Upper lobe of left lung (tissue), 6 donors: Measurements from ENCODE around the gene GKN1. TPM values are rescaled to one million over a fixed set of nuclear protein-coding genes. Genes with fewer than 3 reads are reported as not detected.
A peak's percentile ranks its signal among the peaks of the same experiment; 100 is the strongest.

Source experiments
- ATAC-seq, 2 donors: fragments of 200-7000 bp; cut with Tn5 transposase; one replicate each; pipeline ENCODE4 v1.9.1; 2022; ENCODE audit warnings: mild to moderate bottlenecking in 2 of 2, moderate library complexity in 2 of 2; ENCODE audit not compliant: low FRiP score in 2 of 2
- DNase-seq, 2 donors: peaks; one replicate each; pipeline ENCODE4 v3.0.0-alpha.2; 2019 to 2020
- H3K27ac ChIP-seq, 4 donors: fragments of 200-600 bp; sonication (generic); one replicate each; pipeline ENCODE4 v1.5.1; 2016 to 2019
- H3K27me3 ChIP-seq, 4 donors: fragments of 200-600 bp; sonication (generic); one replicate each; pipeline ENCODE4 v1.5.1; 2017 to 2019
- H3K36me3 ChIP-seq, 4 donors: fragments of 200-600 bp; sonication (generic); one replicate each; pipeline ENCODE4 v1.5.1; 2016 to 2019
- H3K4me1 ChIP-seq, 4 donors: fragments of 200-600 bp; sonication (generic); one replicate each; pipeline ENCODE4 v1.5.1; 2018 to 2019
- H3K4me3 ChIP-seq, 4 donors: fragments of 200-600 bp; sonication (generic); one replicate each; pipeline ENCODE4 v1.5.1; 2017 to 2019; ENCODE audit warnings: mild to moderate bottlenecking in 2 of 4, moderate library complexity in 1 of 4
- H3K9me3 ChIP-seq, 4 donors: fragments of 200-600 bp; sonication (generic); one replicate each; pipeline ENCODE4 v1.5.1; 2018 to 2019
- CTCF ChIP-seq, 6 experiments: fragments of 450-650 bp in 4 of 6; fragments of 200-600 bp in 2 of 6; sonication (generic) in 2 of 6; IDR thresholded peaks; one replicate each; pipeline ENCODE4 v1.5.1; 2016 to 2019; ENCODE audit warnings: antibody characterized with exemption in 6 of 6
- EP300 ChIP-seq, 4 donors: sonication (generic); formaldehyde crosslinking; IDR thresholded peaks; one replicate each; pipeline ENCODE4 v1.5.1; 2017; ENCODE audit warnings: antibody characterized with exemption in 4 of 4, control low read depth in 2 of 4
- POLR2A ChIP-seq, 4 donors: fragments of 450-650 bp; IDR thresholded peaks; one replicate each; pipeline ENCODE4 v1.5.1; 2016 to 2017; ENCODE audit warnings: antibody characterized with exemption in 4 of 4, mild to moderate bottlenecking in 2 of 4
- POLR2AphosphoS5 ChIP-seq, 2 donors: sonication (generic); formaldehyde crosslinking; IDR thresholded peaks; one replicate each; pipeline ENCODE4 v1.5.1; 2017; ENCODE audit warnings: antibody characterized with exemption in 2 of 2
- WGBS, 2 donors: methylation state at CpG; one replicate each; pipeline ENCODE4 v1.1.5; 2017 to 2018; 5-methylcytosine and 5-hydroxymethylcytosine counted together
- total RNA-seq, 6 donors: library from RNA; depleted of rRNA in 4 of 6; stranded (reverse); fragments of >200 nt in 4 of 6; gene quantifications; one replicate each; pipeline versions ENCODE4 v1.1.0 to v1.2.1, GENCODE V29; 2016 to 2021
- donor health status: DM: no; HTN: no; CAD: no; lungs with moderate emphysema.
- donor health status: DM: no; HTN: yes; CAD: no; lungs with severe emphysema.

Gene GKN1
- total RNA-seq, 6 donors from 2014 or later, result not detected

DNA sequence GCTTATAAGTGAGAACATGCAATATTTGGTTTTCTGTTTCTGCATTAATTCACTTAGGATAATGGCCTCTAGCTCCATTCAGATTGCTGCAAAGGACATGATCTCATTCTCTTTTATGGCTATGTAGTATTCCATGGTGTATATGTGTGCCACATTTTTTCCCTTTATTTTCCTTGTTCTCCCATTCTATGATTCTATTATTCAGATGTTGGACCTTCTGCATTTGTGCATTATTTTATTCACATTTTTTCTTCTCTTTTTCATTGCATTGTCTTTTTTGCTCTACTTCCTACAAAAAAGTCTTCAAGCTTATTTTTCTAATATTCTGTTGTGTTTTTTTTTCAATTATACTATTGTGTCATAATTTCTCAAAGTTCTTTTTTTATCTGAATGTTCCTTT lies 27.4 kb downstream of the GKN1 start:
- Histone ChIP-seq H3K4me1 (no peaks in the 10 kb centered on the region), H3K4me3 (no peak overlapping the region), H3K36me3 (no peaks in the 10 kb centered on the region), H3K27me3 (no peaks in the 10 kb centered on the region), H3K27ac (no peak overlapping the region), H3K9me3 (peaks cover 0 to 5% (median 0%) of the 10 kb centered on the region in 4 donors)
- DNase-seq (no peak), ATAC-seq (no peak)
- TF ChIP-seq POLR2A (IDR thresholded peaks at IDR 0.05), result no peak
- TF ChIP-seq EP300 (IDR thresholded peaks at IDR 0.05), result no peak
- no peak for TF ChIP-seq CTCF (IDR thresholded peaks at IDR 0.05)
- no peak for TF ChIP-seq POLR2AphosphoS5 (IDR thresholded peaks at IDR 0.05)

- H3K4me1 ChIP-seq, result no peaks in the 10 kb centered on the region
- H3K27me3 ChIP-seq, result no peaks in the 10 kb centered on the region
- no peak overlapping the region for H3K4me3 ChIP-seq
- H3K9me3 ChIP-seq, result peaks cover 0 to 5% (median 0%) of the 10 kb centered on the region in 4 donors
- H3K27ac ChIP-seq, result no peak overlapping the region
- no peaks in the 10 kb centered on the region for H3K36me3 ChIP-seq
- DNase-seq (no peak), ATAC-seq (no peak)
- WGBS, 2 donors, result 89 to 93% methylated on average over 2 of the region's 2 CpGs
- TF ChIP-seq POLR2A (IDR thresholded peaks at IDR 0.05) (no peak), EP300 (IDR thresholded peaks at IDR 0.05) (no peak), POLR2AphosphoS5 (IDR thresholded peaks at IDR 0.05) (no peak), CTCF (IDR thresholded peaks at IDR 0.05) (no peak)
These were observed 29.3 kb downstream of the GKN1 start for GRCh38 chr2:69003731-69004130.

DNA sequence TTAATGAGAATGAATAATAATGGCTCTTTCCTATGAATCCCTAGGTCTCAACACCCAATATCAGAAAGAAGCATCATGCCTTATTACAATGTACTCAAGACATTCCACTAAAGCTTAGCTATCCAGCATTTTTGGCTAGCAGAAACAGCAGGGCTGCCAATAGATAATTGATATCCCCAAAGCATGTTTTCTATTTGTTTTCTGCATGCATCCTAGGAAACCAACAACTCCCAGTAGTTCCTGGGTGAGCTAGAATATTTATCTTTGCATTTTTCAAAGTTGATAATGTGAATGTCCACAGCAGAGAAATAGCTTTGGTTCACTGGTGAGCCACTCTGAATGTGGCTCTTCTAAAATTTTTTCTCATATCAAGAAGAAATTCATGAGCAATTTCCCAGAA lies 32.7 kb downstream of the GKN1 start:
- H3K36me3 ChIP-seq, result no peaks in the 10 kb centered on the region
- no peaks in the 10 kb centered on the region for H3K27me3 ChIP-seq
- no peak overlapping the region for H3K4me3 ChIP-seq
- ATAC-seq (peak in 1 of 2 donors; percentile 71), DNase-seq (no peak)
- H3K4me1 ChIP-seq, result peaks cover 0 to 4% (median 0%) of the 10 kb centered on the region in 4 donors
- TF ChIP-seq POLR2AphosphoS5 (IDR thresholded peaks at IDR 0.05) (no peak), EP300 (IDR thresholded peaks at IDR 0.05) (no peak), POLR2A (IDR thresholded peaks at IDR 0.05) (no peak), CTCF (IDR thresholded peaks at IDR 0.05) (no peak)
- no peaks in the 10 kb centered on the region for H3K9me3 ChIP-seq
- H3K27ac ChIP-seq, result no peak overlapping the region

DNA sequence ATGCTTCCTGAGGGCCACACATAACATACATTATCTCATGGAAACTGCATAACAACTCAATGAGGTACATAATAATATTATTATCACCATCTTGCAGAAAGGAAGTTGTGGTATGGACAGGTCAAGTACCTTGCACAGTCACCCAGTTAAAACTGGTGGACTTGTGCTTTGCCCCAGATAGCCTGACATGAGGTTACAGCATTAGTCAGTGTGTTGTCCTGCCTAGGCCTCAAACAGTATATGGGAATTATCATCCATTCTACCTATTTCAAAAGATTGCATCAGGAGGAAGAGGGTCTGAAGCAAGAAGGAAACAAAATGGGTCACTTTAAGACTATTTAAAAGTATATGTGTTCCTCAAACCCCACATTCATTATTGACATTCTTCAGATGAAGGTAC lies 33.2 kb downstream of the GKN1 start:
- no peak for TF ChIP-seq POLR2A (IDR thresholded peaks at IDR 0.05)
- no peak for TF ChIP-seq CTCF (IDR thresholded peaks at IDR 0.05)
- TF ChIP-seq POLR2AphosphoS5 (IDR thresholded peaks at IDR 0.05), result no peak
- no peak for TF ChIP-seq EP300 (IDR thresholded peaks at IDR 0.05)
- Histone ChIP-seq H3K27ac (no peak overlapping the region), H3K27me3 (no peaks in the 10 kb centered on the region), H3K4me3 (no peak overlapping the region), H3K9me3 (no peaks in the 10 kb centered on the region), H3K36me3 (no peaks in the 10 kb centered on the region), H3K4me1 (peaks cover 0 to 4% (median 2%) of the 10 kb centered on the region in 4 donors)
- ATAC-seq, result no peak
- DNase-seq, result no peak

- Histone ChIP-seq H3K9me3 (no peaks in the 10 kb centered on the region), H3K36me3 (no peaks in the 10 kb centered on the region), H3K27ac (no peak overlapping the region), H3K4me1 (peaks cover 7 to 23% (median 13%) of the 10 kb centered on the region in 4 donors), H3K4me3 (no peak overlapping the region), H3K27me3 (peaks cover 0 to 9% (median 0%) of the 10 kb centered on the region in 4 donors)
- no peak for ATAC-seq
- TF ChIP-seq CTCF (IDR thresholded peaks at IDR 0.05) (no peak), EP300 (IDR thresholded peaks at IDR 0.05) (no peak), POLR2A (IDR thresholded peaks at IDR 0.05) (no peak), POLR2AphosphoS5 (IDR thresholded peaks at IDR 0.05) (no peak)
- WGBS, 2 donors, result 63 to 67% methylated on average over 8 of the region's 8 CpGs
- DNase-seq, result peak in 1 of 2 donors; percentile 41
These were observed 36.2 kb downstream of the GKN1 start for GRCh38 chr2:69010437-69011194.
